Pancreas (tissue), 10 donors: Measurements from ENCODE around the gene SYK. TPM values are rescaled to one million over a fixed set of nuclear protein-coding genes. Genes with fewer than 3 reads are reported as not detected.
A peak's percentile ranks its signal among the peaks of the same experiment; 100 is the strongest.

Experiments used
- ATAC-seq, 4 donors: fragments of 200-7000 bp; cut with Tn5 transposase; one replicate each; pipeline versions ENCODE4 v1.8.0 to v1.9.1; 2020; ENCODE audit warnings: mild to moderate bottlenecking in 4 of 4, moderate library complexity in 4 of 4
- DNase-seq, 6 donors: peaks; one replicate each; pipeline ENCODE4 v3.0.0-alpha.2; 2020
- FAIRE-seq: peaks from 2 replicates; lab custom pipeline; 2012; peaks lifted over from hg19 to GRCh38; lab: Jason Lieb, UNC
- H3K27ac ChIP-seq, 4 donors: fragments of 200-600 bp; sonication (generic); 1 replicate in 3 of 4; 2 replicates in 1 of 4; pipeline versions ENCODE4 v1.5.0 to v1.8.0; 2020
- H3K27me3 ChIP-seq, 4 donors: fragments of 200-600 bp; one replicate each; pipeline ENCODE4 v1.8.0; 2021
- H3K36me3 ChIP-seq, 3 donors: fragments of 200-600 bp; sonication (generic) in 1 of 3; one replicate each; pipeline versions ENCODE4 v1.5.0 to v1.8.0; 2020 to 2021
- H3K4me1 ChIP-seq, 3 donors: fragments of 200-600 bp; one replicate each; pipeline ENCODE4 v1.8.0; 2021
- H3K4me3 ChIP-seq, 4 donors: fragments of 200-600 bp; sonication (generic) in 2 of 4; one replicate each; pipeline versions ENCODE4 v1.5.0 to v1.8.0; 2020 to 2021
- H3K9me3 ChIP-seq, 4 donors: fragments of 200-600 bp; one replicate each; pipeline ENCODE4 v1.8.0; 2021
- WGBS, 2 donors: extraction: QIAGEN DNeasy Blood & Tissue Kit; methylation state at CpG; one replicate each; pipeline ENCODE4 v1.1.7; 2013; 5-methylcytosine and 5-hydroxymethylcytosine counted together
- intact Hi-C, 3 donors: fragments of 100-400 bp; cut with DNase I; formaldehyde crosslinking; loops; one replicate each; pipeline versions ENCODE4 v1.11.1 to v1.14.2; 2022
- polyA plus RNA-seq, 2 donors: library from polyadenylated mRNA; stranded (reverse); fragments of 200-250 nt; gene quantifications; one replicate each; pipeline ENCODE4 v1.2.3, GENCODE V29; 2013
- total RNA-seq, 6 donors: library from RNA; stranded (reverse); fragmentation: NEBNext Ultra II Directional in 4 of 6; extraction: Animal tissue kit (Norgen Biotek cat#: 25700) in 4 of 6; gene quantifications; one replicate each; pipeline versions ENCODE4 v1.2.1 to v1.2.4, GENCODE V29; 2021 to 2023
- TF ChIP-seq, protein P1 (sequence below), 4 donors: fragments of 200-600 bp; sonication (generic) in 3 of 4; IDR thresholded peaks; one replicate each; pipeline versions ENCODE4 v1.5.0 to v1.8.0; 2021; ENCODE audit warnings: antibody characterized with exemption in 4 of 4
- donor health status: healthy with polysubstance abuse.
- donor health status: DM: no; HTN: no; CAD: no; lungs with moderate emphysema.
- donor health status: DM: no; HTN: no; CAD: no.
- donor health status: control.
- donor health status: control.
- donor health status: Bipolar disorder and iron deficiency.
- donor health status: DM: yes; HTN: yes; CAD: no.
- donor health status: DM: no; HTN: no; CAD: no.
- donor health status: DM: no; HTN: no; CAD: no.
- donor health status: DM: yes; HTN: yes; CAD: no.

Gene SYK
- total and polyA plus RNA-seq, 8 donors = 5.5 to 41.1 (median 11.3) TPM

DNA sequence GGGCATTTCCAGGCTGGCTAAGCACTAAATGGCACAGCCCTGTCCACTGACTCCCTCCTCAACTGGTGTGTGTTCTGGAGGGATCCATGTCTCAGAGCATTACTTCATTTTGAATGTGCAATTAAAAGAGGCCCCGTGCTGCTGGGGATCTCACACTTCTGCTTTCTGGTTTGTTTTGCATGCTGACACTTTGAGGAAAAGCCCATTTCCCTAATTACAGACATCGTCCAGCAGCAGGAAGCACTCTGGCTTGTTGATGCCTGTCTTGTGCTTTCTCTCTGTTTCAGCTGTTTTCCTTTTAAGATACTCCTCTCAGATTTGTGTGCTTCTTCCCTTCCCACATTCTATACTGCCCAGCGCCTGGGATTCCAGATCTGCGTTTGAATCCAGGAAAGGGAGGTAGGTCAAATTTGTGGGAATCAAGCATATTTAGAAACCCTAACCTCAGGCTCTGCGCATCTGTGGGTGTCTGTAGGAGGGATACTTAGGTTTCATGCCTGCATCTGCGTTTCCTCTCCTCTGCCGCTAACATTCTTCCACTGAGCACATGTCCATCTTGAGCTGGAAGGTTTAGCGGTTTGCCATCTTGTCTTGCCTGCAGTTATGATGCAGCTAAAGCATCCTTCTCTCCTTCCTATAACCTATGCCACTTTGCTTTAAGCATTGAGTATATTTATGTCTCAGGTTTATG is 25.7 kb downstream of the SYK start:
- H3K9me3 ChIP-seq = no peaks in the 10 kb centered on the region
- ATAC-seq = peak in 2 of 4 donors; percentile 52 to 64
- no peak overlapping the region for H3K27ac ChIP-seq
- WGBS, 2 donors = 83 to 86% methylated on average over 8 of the region's 8 CpGs
- intact Hi-C loops = no loop called here
- DNase-seq = no peak
- no peak for FAIRE-seq
- no peak overlapping the region for H3K4me3 ChIP-seq
- no peaks in the 10 kb centered on the region for H3K27me3 ChIP-seq
- TF ChIP-seq, protein P1, sequence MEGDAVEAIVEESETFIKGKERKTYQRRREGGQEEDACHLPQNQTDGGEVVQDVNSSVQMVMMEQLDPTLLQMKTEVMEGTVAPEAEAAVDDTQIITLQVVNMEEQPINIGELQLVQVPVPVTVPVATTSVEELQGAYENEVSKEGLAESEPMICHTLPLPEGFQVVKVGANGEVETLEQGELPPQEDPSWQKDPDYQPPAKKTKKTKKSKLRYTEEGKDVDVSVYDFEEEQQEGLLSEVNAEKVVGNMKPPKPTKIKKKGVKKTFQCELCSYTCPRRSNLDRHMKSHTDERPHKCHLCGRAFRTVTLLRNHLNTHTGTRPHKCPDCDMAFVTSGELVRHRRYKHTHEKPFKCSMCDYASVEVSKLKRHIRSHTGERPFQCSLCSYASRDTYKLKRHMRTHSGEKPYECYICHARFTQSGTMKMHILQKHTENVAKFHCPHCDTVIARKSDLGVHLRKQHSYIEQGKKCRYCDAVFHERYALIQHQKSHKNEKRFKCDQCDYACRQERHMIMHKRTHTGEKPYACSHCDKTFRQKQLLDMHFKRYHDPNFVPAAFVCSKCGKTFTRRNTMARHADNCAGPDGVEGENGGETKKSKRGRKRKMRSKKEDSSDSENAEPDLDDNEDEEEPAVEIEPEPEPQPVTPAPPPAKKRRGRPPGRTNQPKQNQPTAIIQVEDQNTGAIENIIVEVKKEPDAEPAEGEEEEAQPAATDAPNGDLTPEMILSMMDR (IDR thresholded peaks at IDR 0.05) = no peak
- H3K36me3 ChIP-seq = no peaks in the 10 kb centered on the region
- H3K4me1 ChIP-seq = peaks cover 4 to 10% (median 9%) of the 10 kb centered on the region in 3 donors

DNA sequence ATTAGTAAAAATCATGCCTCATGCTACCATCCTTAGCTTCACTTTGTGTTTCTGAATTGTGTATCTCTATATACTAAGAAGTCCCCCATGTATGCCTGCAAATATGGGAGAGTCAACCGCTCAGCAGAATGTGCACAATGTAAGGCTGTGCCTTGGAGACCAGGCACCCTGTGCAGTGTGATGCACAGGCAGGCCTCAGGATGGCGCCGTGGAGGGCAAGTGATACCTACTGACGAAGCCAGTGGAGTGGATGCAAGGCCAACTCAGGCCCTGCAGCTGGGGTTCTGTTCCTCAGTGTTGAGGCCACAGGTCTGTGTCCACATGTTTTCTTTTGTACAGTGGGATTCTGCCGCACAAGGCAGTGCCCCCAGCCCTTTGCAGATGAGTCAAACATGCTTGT is 28.4 kb downstream of the SYK start:
- H3K9me3 ChIP-seq = no peaks in the 10 kb centered on the region
- TF ChIP-seq, protein P1 (IDR thresholded peaks at IDR 0.05) = no peak
- DNase-seq (no peak), FAIRE-seq (no peak), ATAC-seq (no peak)
- no peak overlapping the region for H3K27ac ChIP-seq
- H3K4me3 ChIP-seq = no peak overlapping the region
- H3K27me3 ChIP-seq = no peaks in the 10 kb centered on the region
- intact Hi-C loops = no loop called here
- WGBS, 2 donors = 94% methylated on average over 5 of the region's 5 CpGs
- H3K36me3 ChIP-seq = no peaks in the 10 kb centered on the region
- peaks cover 8 to 14% (median 12%) of the 10 kb centered on the region in 3 donors for H3K4me1 ChIP-seq

DNA sequence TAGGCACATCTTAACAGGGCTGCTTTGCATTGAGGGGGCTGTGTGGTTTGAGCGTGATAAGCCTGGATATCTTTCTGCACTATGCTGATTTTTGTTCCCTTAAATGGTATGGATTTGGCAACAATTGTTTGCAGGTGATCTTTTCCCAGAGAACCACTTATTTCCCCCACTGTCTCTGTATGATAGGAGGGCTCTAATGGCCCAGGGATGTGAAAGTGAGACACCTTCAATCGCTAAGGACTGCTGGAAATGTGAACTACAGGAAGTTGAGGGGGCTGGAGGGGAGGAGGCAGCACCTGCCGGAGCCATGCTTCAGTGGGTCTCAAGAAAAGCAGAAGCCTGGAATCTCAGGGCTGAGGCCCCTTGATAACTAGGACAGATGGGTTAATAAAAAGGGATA is 29.4 kb downstream of the SYK start:
- ATAC-seq (peak in 1 of 4 donors; percentile 48), FAIRE-seq (no peak), DNase-seq (no peak)
- Histone ChIP-seq H3K27me3 (no peaks in the 10 kb centered on the region), H3K9me3 (no peaks in the 10 kb centered on the region), H3K4me1 (peaks cover 8 to 20% (median 12%) of the 10 kb centered on the region in 3 donors), H3K36me3 (no peaks in the 10 kb centered on the region), H3K27ac (no peak overlapping the region), H3K4me3 (no peak overlapping the region)
- TF ChIP-seq, protein P1 (IDR thresholded peaks at IDR 0.05) = no peak
- 49 to 55% methylated on average over 3 of the region's 3 CpGs for WGBS, 2 donors
- intact Hi-C loops = no loop called here

DNA sequence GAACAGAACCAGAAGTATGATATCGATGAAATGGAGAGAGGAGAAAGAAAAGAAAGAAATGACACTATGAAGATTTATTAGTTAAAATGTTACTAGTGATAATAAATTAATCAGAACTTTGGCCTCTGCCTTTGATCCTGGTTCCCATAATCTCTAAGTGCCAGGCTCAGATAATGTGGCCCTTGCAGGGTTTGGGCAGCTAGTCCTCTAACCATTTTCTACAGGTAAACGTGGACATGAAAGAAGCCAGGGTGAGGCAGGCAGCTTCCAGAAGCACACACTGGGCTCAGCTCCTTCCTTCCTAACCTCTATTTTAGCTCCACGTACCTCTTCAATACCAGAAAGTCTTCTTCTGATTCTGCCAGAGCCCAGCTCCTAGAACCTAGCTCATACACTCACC is 30.6 kb downstream of the SYK start:
- no peaks in the 10 kb centered on the region for H3K9me3 ChIP-seq
- H3K27me3 ChIP-seq = no peaks in the 10 kb centered on the region
- FAIRE-seq (no peak), DNase-seq (no peak), ATAC-seq (peak in 3 of 4 donors; percentile 24 to 79 (median 59))
- H3K27ac ChIP-seq = peak overlapping the region in 2 of 4 donors; percentile 13 to 28
- WGBS, 2 donors = 29 to 30% methylated on average over 3 of the region's 3 CpGs
- no peaks in the 10 kb centered on the region for H3K36me3 ChIP-seq
- H3K4me1 ChIP-seq = peaks cover 8 to 20% (median 12%) of the 10 kb centered on the region in 3 donors
- H3K4me3 ChIP-seq = no peak overlapping the region
- intact Hi-C loops = no loop called here
- TF ChIP-seq, protein P1 (IDR thresholded peaks at IDR 0.05) = no peak
